Osteocyte (in vitro differentiated cells): Measurements from ENCODE around the gene MARVELD2. TPM values are rescaled to one million over a fixed set of nuclear protein-coding genes. Genes with fewer than 3 reads are reported as not detected.
"Not testable (repeated sequence)": the region's sequence is repeated elsewhere in the genome, so short reads cannot be mapped to it uniquely, and the experiment has no call there.

Experiments
- DNase-seq: peaks from one replicate; pipeline ENCODE4 v3.0.0; 2021; ENCODE audit warnings: mixed read lengths; ENCODE audit not compliant: unreplicated experiment; ENCODE audit errors: extremely low spot score
- H3K27ac Mint-ChIP-seq: one replicate; pipeline ENCODE4 v1.8.0; 2021; ENCODE audit warnings: mild to moderate bottlenecking, mixed read lengths; ENCODE audit not compliant: unreplicated experiment
- H3K27me3 Mint-ChIP-seq: one replicate; pipeline ENCODE4 v1.8.0; 2021; ENCODE audit warnings: mixed read lengths; ENCODE audit not compliant: unreplicated experiment
- H3K36me3 Mint-ChIP-seq: one replicate; pipeline ENCODE4 v1.8.0; 2021; ENCODE audit warnings: mixed read lengths; ENCODE audit not compliant: unreplicated experiment
- H3K4me1 Mint-ChIP-seq: one replicate; pipeline ENCODE4 v1.8.0; 2021; ENCODE audit warnings: mixed read lengths; ENCODE audit not compliant: unreplicated experiment
- H3K4me3 Mint-ChIP-seq: one replicate; pipeline ENCODE4 v1.8.0; 2021; ENCODE audit warnings: mild to moderate bottlenecking, moderate library complexity, mixed read lengths; ENCODE audit not compliant: unreplicated experiment
- H3K9me3 Mint-ChIP-seq: one replicate; pipeline ENCODE4 v1.8.0; 2021; ENCODE audit warnings: mixed read lengths; ENCODE audit not compliant: unreplicated experiment
- total RNA-seq: library from RNA; stranded (reverse); gene quantifications from 2 replicates; pipeline ENCODE4 v1.2.1, GENCODE V29; 2021
- TF ChIP-seq, protein P1 (sequence below): fragments of 200-600 bp; sonication (generic); IDR thresholded peaks from 2 replicates; pipeline ENCODE4 v1.5.0; 2021; ENCODE audit warnings: antibody characterized with exemption, mild to moderate bottlenecking, moderate library complexity

MARVELD2 gene
- total RNA-seq, 1 donor from 2014 or later: 0.38 TPM

DNA sequence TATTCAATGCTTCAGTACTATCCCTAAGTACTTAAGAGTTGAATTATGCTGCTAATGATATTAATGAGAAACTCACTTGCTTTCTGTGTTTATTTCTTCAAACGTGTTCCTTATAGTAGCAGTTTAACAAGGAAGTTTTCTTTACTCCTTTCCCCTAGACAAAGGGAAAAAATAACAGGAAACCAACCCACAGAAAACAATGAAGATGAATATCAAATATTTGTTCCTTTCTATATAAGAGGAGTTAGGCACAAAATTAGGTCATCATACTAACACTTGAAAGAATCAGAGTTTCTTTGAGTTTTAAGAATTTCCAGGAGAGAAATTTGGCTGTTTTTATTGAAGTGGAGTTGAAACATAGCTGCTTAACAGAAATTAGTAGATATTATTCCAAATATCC is 62.3 kb downstream of the MARVELD2 start:
- TF ChIP-seq, protein P1, sequence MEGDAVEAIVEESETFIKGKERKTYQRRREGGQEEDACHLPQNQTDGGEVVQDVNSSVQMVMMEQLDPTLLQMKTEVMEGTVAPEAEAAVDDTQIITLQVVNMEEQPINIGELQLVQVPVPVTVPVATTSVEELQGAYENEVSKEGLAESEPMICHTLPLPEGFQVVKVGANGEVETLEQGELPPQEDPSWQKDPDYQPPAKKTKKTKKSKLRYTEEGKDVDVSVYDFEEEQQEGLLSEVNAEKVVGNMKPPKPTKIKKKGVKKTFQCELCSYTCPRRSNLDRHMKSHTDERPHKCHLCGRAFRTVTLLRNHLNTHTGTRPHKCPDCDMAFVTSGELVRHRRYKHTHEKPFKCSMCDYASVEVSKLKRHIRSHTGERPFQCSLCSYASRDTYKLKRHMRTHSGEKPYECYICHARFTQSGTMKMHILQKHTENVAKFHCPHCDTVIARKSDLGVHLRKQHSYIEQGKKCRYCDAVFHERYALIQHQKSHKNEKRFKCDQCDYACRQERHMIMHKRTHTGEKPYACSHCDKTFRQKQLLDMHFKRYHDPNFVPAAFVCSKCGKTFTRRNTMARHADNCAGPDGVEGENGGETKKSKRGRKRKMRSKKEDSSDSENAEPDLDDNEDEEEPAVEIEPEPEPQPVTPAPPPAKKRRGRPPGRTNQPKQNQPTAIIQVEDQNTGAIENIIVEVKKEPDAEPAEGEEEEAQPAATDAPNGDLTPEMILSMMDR: no peak
- Mint-ChIP-seq H3K36me3 (no peaks in the 10 kb centered on the region), H3K27me3 (no peaks in the 10 kb centered on the region), H3K9me3 (no peaks in the 10 kb centered on the region), H3K4me3 (no peak overlapping the region), H3K27ac (no peak overlapping the region), H3K4me1 (no peaks in the 10 kb centered on the region)
- no peak for DNase-seq

DNA sequence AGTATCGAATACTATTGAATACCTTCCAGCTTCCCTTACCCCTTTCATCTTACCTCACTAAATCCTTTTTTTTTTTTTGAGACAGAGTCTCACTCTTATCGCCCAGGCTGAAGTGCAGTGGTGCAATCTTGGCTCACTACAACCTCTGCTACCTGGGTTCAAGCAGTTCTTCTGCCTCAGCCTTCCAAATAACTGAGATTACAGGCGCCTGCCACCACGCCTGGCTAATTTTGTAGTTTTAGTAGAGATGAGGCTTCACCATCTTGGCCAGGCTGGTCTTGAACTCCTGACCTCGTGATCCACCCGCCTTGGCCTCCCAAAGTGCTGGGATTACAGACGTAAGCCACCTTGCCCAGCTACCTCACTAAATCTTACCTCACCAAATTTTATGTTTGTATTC is 63.4 kb downstream of the MARVELD2 start:
- H3K9me3 Mint-ChIP-seq, H3K4me1 Mint-ChIP-seq, H3K36me3 Mint-ChIP-seq, H3K27me3 Mint-ChIP-seq, H3K4me3 Mint-ChIP-seq, DNase-seq, H3K27ac Mint-ChIP-seq: not testable (repeated sequence)

- TF ChIP-seq, protein P1: no peak
- H3K4me3 Mint-ChIP-seq: no peak overlapping the region
- no peak for DNase-seq
- H3K27ac Mint-ChIP-seq: no peak overlapping the region
- H3K27me3 Mint-ChIP-seq: peaks cover 15% of the 10 kb centered on the region
- H3K4me1 Mint-ChIP-seq: peaks cover 1% of the 10 kb centered on the region
- no peaks in the 10 kb centered on the region for H3K9me3 Mint-ChIP-seq
- no peaks in the 10 kb centered on the region for H3K36me3 Mint-ChIP-seq
Measured at GRCh38 chr5:69484891-69485290, 70.0 kb downstream of the MARVELD2 start.

DNA sequence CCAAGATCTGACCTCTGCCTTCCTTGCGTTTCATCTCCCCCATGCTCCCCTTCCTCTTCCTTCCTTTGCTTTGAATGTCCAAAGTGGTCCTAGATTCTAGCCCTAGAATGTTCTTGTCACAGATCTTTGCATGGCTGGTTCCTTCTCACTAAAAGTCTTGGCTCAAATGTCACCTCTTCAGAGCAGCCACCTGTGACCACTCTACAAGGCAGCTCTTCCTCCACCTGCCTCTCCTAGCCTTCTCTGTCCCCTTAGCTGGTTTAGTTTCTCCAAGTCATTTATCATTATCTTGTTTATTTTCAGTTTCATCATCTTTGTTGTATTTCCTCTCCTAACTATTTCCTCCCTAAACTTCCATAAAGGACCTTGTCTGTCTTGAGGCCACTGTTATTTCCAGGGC is 70.6 kb downstream of the MARVELD2 start:
- Mint-ChIP-seq H3K36me3 (no peaks in the 10 kb centered on the region), H3K4me1 (peaks cover 1% of the 10 kb centered on the region), H3K9me3 (no peaks in the 10 kb centered on the region), H3K4me3 (no peak overlapping the region), H3K27ac (no peak overlapping the region), H3K27me3 (peaks cover 19% of the 10 kb centered on the region)
- no peak for DNase-seq
- TF ChIP-seq, protein P1: no peak

DNA sequence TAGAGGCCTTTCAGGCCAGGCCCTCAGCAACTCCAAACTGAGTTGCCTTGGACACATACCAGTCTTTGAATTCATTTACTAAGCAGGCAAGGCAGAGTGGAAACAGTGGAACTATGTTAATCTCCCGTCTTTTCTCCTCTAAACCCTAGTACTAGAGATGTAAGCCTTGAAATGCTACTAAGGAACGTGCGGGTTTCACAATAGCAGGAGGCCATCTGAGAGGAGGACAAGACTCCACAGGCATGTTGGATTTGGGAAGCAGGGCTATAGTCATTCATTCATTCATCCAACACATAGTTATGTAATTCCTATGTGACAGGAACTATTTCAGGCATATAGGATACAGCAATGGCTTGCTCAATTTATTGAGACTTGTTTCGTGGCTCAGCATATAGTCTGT is 74.3 kb downstream of the MARVELD2 start:
- no peaks in the 10 kb centered on the region for H3K36me3 Mint-ChIP-seq
- H3K4me3 Mint-ChIP-seq: no peak overlapping the region
- H3K27ac Mint-ChIP-seq: no peak overlapping the region
- H3K9me3 Mint-ChIP-seq: no peaks in the 10 kb centered on the region
- H3K4me1 Mint-ChIP-seq: peaks cover 7% of the 10 kb centered on the region
- DNase-seq: no peak
- TF ChIP-seq, protein P1: no peak
- peaks cover 48% of the 10 kb centered on the region for H3K27me3 Mint-ChIP-seq

DNA sequence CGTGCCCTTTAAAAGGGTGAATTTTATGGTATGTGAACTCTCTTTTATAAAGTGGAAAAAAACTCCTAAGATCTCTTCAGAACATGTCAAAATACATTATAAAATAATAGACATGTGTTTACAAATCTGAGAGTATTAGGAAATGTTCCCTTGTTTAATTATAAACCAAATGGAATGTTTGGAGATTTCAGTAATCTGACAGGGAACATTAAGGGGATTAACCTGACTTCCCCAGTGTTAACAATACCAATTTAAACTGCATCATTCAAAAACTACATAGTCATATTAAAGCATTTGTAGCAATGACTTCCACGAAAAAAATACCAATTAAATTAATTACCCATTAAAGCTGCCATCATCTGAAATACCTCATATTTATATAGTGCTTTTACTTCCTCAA is 76.1 kb downstream of the MARVELD2 start:
- peaks cover 52% of the 10 kb centered on the region for H3K27me3 Mint-ChIP-seq
- no peaks in the 10 kb centered on the region for H3K36me3 Mint-ChIP-seq
- H3K27ac Mint-ChIP-seq: no peak overlapping the region
- no peaks in the 10 kb centered on the region for H3K9me3 Mint-ChIP-seq
- peaks cover 5% of the 10 kb centered on the region for H3K4me1 Mint-ChIP-seq
- H3K4me3 Mint-ChIP-seq: no peak overlapping the region
- TF ChIP-seq, protein P1: no peak
- no peak for DNase-seq
